ENCODE measurements around the gene MYO1D.

MYO1D gene

GRCh38 chr17:32444301-32445073 is 432.4 kb downstream of the MYO1D start, which contains the start of gene PSMD11:
PSMD11 (plus strand) TSS chr17:32444510; CDS start chr17:32444524, 14 bp downstream.
- peak; percentile 96 for DNase-seq

- no peak for DNase-seq
Observed at GRCh38 chr17:32443827-32444300, 433.1 kb downstream of the MYO1D start.

Data from T1000 (cell line).